ENCODE results near the gene MS4A10. TPM values are rescaled to one million over a fixed set of nuclear protein-coding genes. Genes with fewer than 3 reads are reported as not detected.

Gene MS4A10
- polyA plus RNA-seq, 3 donors, result not detected

- H3K4me3 ChIP-seq (replicated peaks in 1 of 3; ENCODE audit: low read depth in 2 of 3, low read length in 3 of 3), result no peak overlapping the region
- H4K20me1 ChIP-seq (ENCODE audit: insufficient read depth, low read length), result no peaks in the 10 kb centered on the region
- H3K36me3 Mint-ChIP-seq, result no peaks in the 10 kb centered on the region
- 100% methylated on average over 1 of the region's 3 CpGs for WGBS (ENCODE audit: insufficient coverage)
- peaks cover 5% of the 10 kb centered on the region for H3K4me1 Mint-ChIP-seq
- no peaks in the 10 kb centered on the region for H3K9me3 ChIP-seq (replicated peaks in 1 of 2; ENCODE audit: control insufficient read depth in 1 of 2, insufficient read depth in 1 of 2, low read length in 2 of 2)
- H2AFZ ChIP-seq (ENCODE audit: insufficient read depth, low read depth, low read length, poor library complexity, severe bottlenecking), result no peak overlapping the region
- no peaks in the 10 kb centered on the region for H3K36me3 ChIP-seq (replicated peaks in 1 of 2; ENCODE audit: control insufficient read depth in 1 of 2, insufficient read depth in 2 of 2, low read length in 2 of 2)
- H3K79me2 ChIP-seq (ENCODE audit: insufficient read depth, low read length), result no peaks in the 10 kb centered on the region
- no peaks in the 10 kb centered on the region for H3K9me3 Mint-ChIP-seq
- intact Hi-C loops (cut with micrococcal nuclease), result no loop called here
- peaks cover 8 to 18% (median 12%) of the 10 kb centered on the region in 3 donors for H3K27me3 Mint-ChIP-seq (ENCODE audit: low read depth in 3 of 3)
- no peaks in the 10 kb centered on the region for H3K27me3 ChIP-seq (ENCODE audit: control insufficient read depth in 2 of 2, insufficient read depth in 2 of 2, low read length in 2 of 2)
- no peak overlapping the region for H3K4me2 ChIP-seq (replicated peaks; ENCODE audit: extremely low read depth, low read length, poor library complexity, severe bottlenecking)
- H3K9ac ChIP-seq (ENCODE audit: insufficient read depth, low read length, poor library complexity, severe bottlenecking), result no peak overlapping the region
- H3K4me3 Mint-ChIP-seq, result no peak overlapping the region
- no peak overlapping the region for H3K27ac ChIP-seq (ENCODE audit: low read depth in 1 of 2, low read length in 2 of 2)
- no peak for TF ChIP-seq CTCF (IDR thresholded peaks at IDR 0.05)
- no peaks in the 10 kb centered on the region for H3K4me1 ChIP-seq (ENCODE audit: control insufficient read depth in 1 of 2, insufficient read depth in 2 of 2, low read length in 2 of 2)
- DNase-seq, result no peak
- no peak overlapping the region for H3K27ac Mint-ChIP-seq
Observed at GRCh38 chr11:60798631-60799030, 13.5 kb downstream of the MS4A10 start.

- no peak for TF ChIP-seq CTCF (IDR thresholded peaks at IDR 0.05)
- WGBS (ENCODE audit: insufficient coverage), result 94% methylated on average over 5 of the region's 10 CpGs
- Mint-ChIP-seq H3K4me3 (no peak overlapping the region), H3K4me1 (no peaks in the 10 kb centered on the region), H3K27ac (no peak overlapping the region), H3K36me3 (no peaks in the 10 kb centered on the region), H3K9me3 (no peaks in the 10 kb centered on the region), H3K27me3 (ENCODE audit: low read depth in 3 of 3) (peaks cover 8 to 18% (median 14%) of the 10 kb centered on the region in 3 donors)
- DNase-seq, result no peak
- intact Hi-C loops (cut with micrococcal nuclease), result no loop called here
- Histone ChIP-seq H3K9me3 (replicated peaks in 1 of 2; ENCODE audit: control insufficient read depth in 1 of 2, insufficient read depth in 1 of 2, low read length in 2 of 2) (no peaks in the 10 kb centered on the region), H3K27me3 (ENCODE audit: control insufficient read depth in 2 of 2, insufficient read depth in 2 of 2, low read length in 2 of 2) (no peaks in the 10 kb centered on the region), H3K79me2 (ENCODE audit: insufficient read depth, low read length) (no peaks in the 10 kb centered on the region), H3K27ac (ENCODE audit: low read depth in 1 of 2, low read length in 2 of 2) (no peak overlapping the region), H4K20me1 (ENCODE audit: insufficient read depth, low read length) (no peaks in the 10 kb centered on the region), H3K36me3 (replicated peaks in 1 of 2; ENCODE audit: control insufficient read depth in 1 of 2, insufficient read depth in 2 of 2, low read length in 2 of 2) (no peaks in the 10 kb centered on the region), H2AFZ (ENCODE audit: insufficient read depth, low read depth, low read length, poor library complexity, severe bottlenecking) (no peak overlapping the region), H3K9ac (ENCODE audit: insufficient read depth, low read length, poor library complexity, severe bottlenecking) (no peak overlapping the region), H3K4me3 (replicated peaks in 1 of 3; ENCODE audit: low read depth in 2 of 3, low read length in 3 of 3) (no peak overlapping the region), H3K4me1 (ENCODE audit: control insufficient read depth in 1 of 2, insufficient read depth in 2 of 2, low read length in 2 of 2) (no peaks in the 10 kb centered on the region), H3K4me2 (replicated peaks; ENCODE audit: extremely low read depth, low read length, poor library complexity, severe bottlenecking) (no peak overlapping the region)
Observed at GRCh38 chr11:60801194-60801593, 16.1 kb downstream of the MS4A10 start.

Measured in CD14-positive monocyte (primary cell).